NCI-H345 treated with DMSO at 0.1 percent for 48 hours (cell line): Measurements from ENCODE around the gene FIBIN.
"Not testable (repeated sequence)": the region's sequence is repeated elsewhere in the genome, so short reads cannot be mapped to it uniquely, and the experiment has no call there.

Experiments
- DNase-seq: peaks from one replicate; lab custom pipeline; 2025; ENCODE audit not compliant: unreplicated experiment; lab: John Stamatoyannopoulos, UW

FIBIN gene

GRCh38 chr11:26993965-26994457 lies at the start of gene FIBIN:
Gene FIBIN (plus strand): TSS chr11:26994112. CDS start chr11:26994527, 415 bp downstream.
- no peak for DNase-seq

DNA sequence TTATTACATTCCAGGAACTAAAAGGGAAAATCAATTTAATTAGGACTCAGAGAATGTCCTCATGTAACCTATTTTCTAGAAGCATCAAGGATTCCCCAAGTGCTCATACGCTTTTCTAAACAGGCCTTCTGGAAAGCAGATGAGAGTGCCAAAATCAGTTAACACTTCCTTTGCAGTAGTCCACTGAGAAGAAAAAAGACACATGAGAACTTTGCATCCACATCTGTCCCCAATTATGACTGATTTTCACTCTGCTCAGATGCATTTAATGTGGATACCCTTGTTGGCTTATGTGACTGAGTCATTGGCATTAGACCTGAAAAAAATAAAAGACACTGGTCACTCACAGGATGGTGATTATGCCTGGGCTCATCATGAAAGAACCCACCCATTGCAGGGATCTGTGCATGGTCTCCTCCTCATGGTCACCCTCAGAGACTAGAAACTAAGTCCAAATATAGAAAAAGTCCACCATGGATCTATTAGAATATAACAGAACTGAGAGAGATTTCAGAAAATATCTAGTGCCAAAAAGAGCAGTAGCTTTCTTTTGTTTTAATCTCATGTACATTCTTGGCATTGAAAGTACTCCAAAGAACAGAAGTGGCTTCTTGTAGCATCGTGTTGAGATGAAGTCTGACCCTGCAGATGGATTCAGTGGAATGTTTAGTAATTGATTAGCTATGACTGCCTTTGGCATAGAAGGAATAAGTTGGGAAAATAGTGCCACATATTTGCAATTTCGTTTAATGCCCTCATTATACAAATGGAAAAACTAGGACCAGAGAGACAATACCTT lies 48.8 kb upstream of the FIBIN start:
- DNase-seq, result no peak

DNA sequence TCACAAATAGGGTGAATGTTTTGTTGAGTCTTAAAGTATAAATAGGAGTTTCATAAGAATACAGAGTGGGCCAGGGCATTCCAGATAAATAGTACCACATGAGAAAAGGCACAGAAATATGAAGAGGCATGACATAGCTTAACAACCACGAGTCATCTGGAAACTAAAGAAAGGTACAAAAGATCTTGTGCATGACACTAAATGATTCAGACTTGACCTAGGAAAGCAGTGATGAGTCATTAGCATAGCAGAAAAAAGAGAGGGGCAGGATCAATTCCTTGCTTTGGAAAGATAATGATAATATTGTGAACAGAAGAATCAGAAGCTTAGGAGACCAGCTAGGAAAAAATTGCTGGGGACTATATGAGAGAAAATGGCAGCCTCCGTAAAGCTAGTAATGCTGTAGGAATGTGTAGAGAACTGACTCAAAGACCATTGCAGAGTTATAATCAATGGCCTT lies 47.6 kb upstream of the FIBIN start:
- DNase-seq, result no peak

DNA sequence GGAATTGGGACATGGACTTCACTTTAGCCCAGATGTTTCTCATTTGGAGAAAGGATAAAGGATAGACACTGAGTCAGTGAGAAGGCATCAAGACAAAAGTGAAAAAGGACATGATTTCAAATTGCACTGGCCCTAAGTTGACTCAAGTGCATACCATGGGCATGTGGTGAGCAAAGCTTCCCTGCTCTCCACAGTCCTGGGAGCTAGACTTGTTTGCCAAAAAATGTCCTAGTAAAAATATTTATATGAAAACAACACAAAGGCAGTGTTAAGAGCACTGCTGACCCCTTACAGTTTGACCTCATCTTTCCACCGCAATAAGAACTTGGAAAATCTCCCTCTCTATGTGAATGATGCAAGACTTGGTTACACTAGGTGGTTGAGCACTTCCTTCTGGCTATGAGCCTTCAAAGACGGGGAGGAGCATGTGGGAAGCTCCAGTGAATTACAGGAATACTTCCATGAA lies 46.5 kb upstream of the FIBIN start:
- DNase-seq, result no peak

DNA sequence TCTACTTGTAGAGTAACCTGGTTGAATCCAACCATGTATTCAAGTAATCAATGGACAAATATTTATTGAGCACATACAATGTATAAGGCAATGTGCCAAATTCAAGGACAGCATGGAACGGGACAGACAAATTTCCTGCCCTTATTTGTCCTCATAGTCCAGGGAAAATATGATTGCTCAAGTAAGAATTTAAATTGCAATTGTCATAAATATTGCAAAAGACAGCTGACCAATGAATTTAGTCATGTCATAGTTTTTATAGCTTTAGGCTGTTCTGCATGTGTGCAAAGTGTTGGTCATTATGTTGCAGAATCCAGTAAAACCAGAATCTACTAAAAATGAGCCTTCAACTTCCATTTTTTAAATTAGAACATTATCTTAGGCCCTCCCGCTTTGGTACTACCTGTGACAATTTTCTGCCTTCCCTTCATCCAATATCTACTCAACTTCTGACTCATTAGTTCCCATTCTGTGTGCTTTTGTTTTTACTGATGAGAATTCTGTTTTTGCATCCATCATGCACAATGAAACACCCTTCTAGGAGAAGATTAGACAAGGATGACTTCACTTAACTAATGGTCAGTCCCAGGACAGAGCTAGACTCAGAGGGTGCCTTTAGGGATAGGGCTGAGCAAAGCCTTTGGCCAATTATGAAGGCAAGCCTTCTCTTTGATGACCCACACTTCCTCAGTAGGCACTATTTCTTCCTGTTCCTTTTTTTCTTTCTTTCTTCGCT lies 45.8 kb upstream of the FIBIN start:
- no peak for DNase-seq

DNA sequence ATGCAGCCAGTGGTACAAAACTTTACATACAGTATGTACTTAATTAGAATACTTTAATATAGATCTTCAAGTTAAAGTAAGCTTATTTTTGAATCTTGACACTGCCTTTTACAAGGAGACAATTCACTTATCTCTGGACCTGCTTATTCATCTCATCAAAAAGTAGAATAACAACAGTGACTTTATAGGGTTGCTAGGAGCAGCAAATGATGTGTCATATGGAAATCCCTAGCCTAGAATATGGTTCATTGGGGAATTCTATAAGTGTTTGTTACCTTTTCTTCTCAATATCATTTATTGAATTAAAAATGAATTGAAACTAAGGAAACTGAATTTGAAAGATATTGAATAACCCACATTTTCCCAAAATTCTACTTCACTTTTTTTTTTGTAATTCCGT lies 45.0 kb upstream of the FIBIN start:
- DNase-seq, result no peak

DNA sequence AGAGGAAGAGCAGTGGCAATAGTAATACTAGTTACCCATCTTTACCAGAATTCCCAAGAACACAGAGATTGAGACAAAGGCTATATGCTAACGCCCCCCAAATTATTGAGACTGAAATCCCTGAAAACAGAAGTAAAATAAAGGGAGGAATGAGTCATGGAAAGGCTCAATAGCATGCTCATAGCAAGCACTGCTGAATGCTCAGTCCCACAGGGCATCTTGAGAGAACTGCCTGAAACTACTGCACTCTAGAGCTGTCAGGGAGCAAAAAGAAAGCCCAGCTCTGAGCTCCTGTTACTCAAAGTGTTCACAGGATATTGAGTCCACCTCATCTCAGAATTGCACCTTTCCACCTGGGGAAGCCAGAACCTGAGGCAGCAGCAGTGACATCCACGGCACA lies 44.1 kb upstream of the FIBIN start:
- DNase-seq, result no peak

GRCh38 chr11:26950260-26950719 lies 43.6 kb upstream of the FIBIN start:
- no peak for DNase-seq

- no peak for DNase-seq
Measured at GRCh38 chr11:26951809-26952515, 42.0 kb upstream of the FIBIN start.

GRCh38 chr11:26953770-26954392 lies 40.0 kb upstream of the FIBIN start:
- DNase-seq, result no peak

DNA sequence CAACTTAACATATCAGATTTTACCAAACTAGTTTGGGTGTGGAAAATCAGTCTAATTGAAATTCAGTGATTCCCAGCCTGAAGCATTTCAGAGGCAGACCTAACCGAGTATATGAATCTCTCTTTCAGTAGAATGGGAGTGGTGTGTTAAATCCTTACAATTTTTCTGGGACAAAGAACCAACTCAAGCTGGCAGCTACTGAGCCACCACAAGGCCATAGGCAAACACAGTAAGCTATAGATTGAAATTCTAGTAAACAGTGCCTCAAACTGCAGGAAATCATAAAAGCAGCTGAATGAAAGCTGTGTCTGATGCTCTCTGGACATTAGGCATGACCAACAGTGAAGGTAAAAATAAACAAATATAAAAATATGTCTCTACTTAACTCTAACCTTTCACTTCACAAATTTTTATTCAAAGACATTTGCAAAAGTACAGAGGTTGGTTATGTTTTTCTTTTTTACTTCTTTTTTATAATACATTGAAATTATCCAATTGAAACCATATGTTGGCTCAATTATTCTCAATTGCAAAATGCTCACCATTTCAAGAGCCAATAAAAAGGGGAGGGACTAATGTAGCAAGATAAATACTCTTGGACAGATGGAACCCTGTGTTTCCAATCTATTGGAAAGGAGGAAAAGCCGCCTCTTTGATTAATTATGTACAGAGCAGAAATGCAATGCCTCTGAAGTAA lies 35.8 kb upstream of the FIBIN start:
- no peak for DNase-seq

DNA sequence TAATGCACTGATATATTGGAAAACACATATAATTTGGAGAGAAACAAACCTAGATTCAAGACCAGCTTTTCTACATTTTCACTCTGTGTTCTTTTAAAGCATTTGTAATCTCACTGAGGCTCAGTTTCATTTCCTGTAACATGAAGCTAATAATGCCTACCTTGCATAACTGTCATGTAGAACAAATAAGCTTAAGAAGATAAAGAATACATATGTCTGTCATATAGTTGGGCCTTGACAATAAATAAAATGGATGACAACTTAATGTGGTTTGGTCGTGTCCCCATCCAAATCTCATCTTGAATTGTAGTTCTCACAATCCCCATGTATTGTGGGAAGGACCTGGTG lies 35.2 kb upstream of the FIBIN start:
- DNase-seq, result no peak

GRCh38 chr11:26960281-26960680 lies 33.6 kb upstream of the FIBIN start:
- no peak for DNase-seq

- DNase-seq, result no peak
Measured at GRCh38 chr11:26963764-26964163, 30.1 kb upstream of the FIBIN start.

DNA sequence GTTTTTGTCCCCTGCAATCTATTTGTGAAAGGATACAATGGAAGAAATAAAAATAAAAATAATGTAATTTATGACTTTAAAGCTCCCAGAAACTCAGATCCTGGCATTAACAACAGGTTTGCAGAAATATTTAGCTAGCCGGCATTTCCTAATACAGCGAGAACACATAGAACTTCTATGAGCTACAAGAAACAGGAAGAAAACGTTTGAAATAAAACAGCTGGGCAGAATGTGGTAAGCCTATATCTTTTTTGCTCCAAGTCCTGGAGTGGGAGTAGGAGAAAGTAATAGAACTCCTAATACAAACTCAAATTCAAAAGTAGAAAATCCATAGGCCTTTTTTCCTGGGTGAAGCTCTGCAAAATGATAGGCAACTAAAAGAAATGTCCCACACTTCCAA lies 29.6 kb upstream of the FIBIN start:
- DNase-seq, result no peak

DNA sequence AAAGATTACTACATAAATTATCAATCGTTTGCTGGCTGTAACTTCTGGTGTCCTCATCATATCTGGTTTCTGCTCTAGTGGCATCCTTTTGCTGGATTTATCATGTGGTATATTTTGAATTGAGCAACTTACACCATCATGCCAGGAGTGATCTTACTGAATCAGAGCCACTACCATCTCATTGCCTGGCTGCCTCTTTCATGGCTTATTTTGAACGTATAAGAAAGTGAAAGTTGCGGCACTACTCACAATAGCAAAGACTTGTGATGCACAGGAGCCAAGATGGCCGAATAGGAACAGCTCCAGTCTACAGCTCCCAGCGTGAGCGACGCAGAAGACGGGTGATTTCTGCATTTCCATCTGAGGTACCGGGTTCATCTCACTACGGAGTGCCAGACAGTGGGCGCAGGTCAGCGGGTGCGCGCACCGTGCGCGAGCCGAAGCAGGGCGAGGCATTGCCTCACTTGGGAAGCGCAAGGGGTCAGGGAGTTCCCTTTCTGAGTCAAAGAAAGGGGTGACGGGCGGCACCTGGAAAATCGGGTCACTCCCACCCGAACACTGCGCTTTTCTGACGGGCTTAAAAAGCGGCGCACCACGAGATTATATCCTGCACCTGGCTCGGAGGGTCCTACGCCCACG lies 28.9 kb upstream of the FIBIN start:
- not testable (repeated sequence) for DNase-seq

- no peak for DNase-seq
Measured at GRCh38 chr11:26971961-26972360, 22.0 kb upstream of the FIBIN start.

GRCh38 chr11:26974069-26974783 lies 19.7 kb upstream of the FIBIN start:
- no peak for DNase-seq

- no peak for DNase-seq
Measured at GRCh38 chr11:26974996-26975395, 18.9 kb upstream of the FIBIN start.
